GM12878 (cell line): Measurements from ENCODE around the gene ABCA7. TPM values are rescaled to one million over a fixed set of nuclear protein-coding genes. Genes with fewer than 3 reads are reported as not detected.

Source experiments
- ATAC-seq: fragments of 200-7000 bp; cut with Tn5 transposase; 3 replicates; pipeline ENCODE4 v1.9.1; 2020; ENCODE audit warnings: mild to moderate bottlenecking, moderate library complexity
- BruUV-seq: library from RNA; stranded (reverse); fragments of 400-500 nt; replicated peaks from 2 replicates; lab custom pipeline; 2021; lab: Mats Ljungman, UMichigan
- CTCF ChIA-PET: fragments of 300-600 bp; sonication (Branson Sonifier 250); formaldehyde crosslinking; extraction: SDS; loops from one replicate; lab custom pipeline; 2021; ENCODE audit warnings: inconsistent platforms; lab: Yijun Ruan, JAX
- POLR2A ChIA-PET: fragments of 350-600 bp; formaldehyde crosslinking; extraction: SDS; loops from one replicate; lab custom pipeline; 2021; ENCODE audit warnings: inconsistent platforms; lab: Charles Lee
- RAD21 ChIA-PET: fragments of 300-600 bp; sonication (Branson Sonifier 250); formaldehyde crosslinking; loops from one replicate; lab custom pipeline; 2023; ENCODE audit warnings: antibody characterized with exemption; ENCODE audit not compliant: unreplicated experiment; lab: Charles Lee
- SMC1A ChIA-PET: fragments of 300-600 bp; sonication (Branson Sonifier 250); formaldehyde crosslinking; loops from one replicate; lab custom pipeline; 2023; ENCODE audit not compliant: unreplicated experiment, uncharacterized antibody; lab: Charles Lee
- DNase-seq: peaks from one replicate; pipeline ENCODE4 v3.0.0-alpha.2; 2011; ENCODE audit warnings: low read depth, low spot score
- FAIRE-seq: peaks from 3 replicates; lab custom pipeline; 2011; peaks lifted over from hg19 to GRCh38; lab: Jason Lieb, UNC
- H2AFZ ChIP-seq: 2 replicates; pipeline ENCODE4 v1.6.0; 2011; ENCODE audit warnings: low read depth, low read length, control low read depth; ENCODE audit not compliant: control insufficient read depth
- H3K27ac ChIP-seq: 2 replicates; pipeline ENCODE4 v1.5.1; 2011; ENCODE audit warnings: control low read depth; ENCODE audit not compliant: control insufficient read depth, insufficient read depth
- H3K27me3 ChIP-seq, 2 experiments: replicated peaks in 1 of 2; 2 replicates each; pipeline versions ENCODE4 v1.6.0 to v1.6.1; 2011; ENCODE audit warnings: low read length in 1 of 2; ENCODE audit not compliant: control insufficient read depth in 2 of 2, insufficient read depth in 2 of 2
- H3K36me3 ChIP-seq, 2 experiments: 2 replicates each; pipeline ENCODE4 v1.5.1; 2011; ENCODE audit warnings: low read length in 1 of 2; ENCODE audit not compliant: control insufficient read depth in 2 of 2, insufficient read depth in 2 of 2
- H3K4me1 ChIP-seq: 2 replicates; pipeline ENCODE4 v1.6.1; 2011; ENCODE audit warnings: mild to moderate bottlenecking, low read length, moderate library complexity, mixed read lengths; ENCODE audit not compliant: control insufficient read depth, insufficient read depth
- H3K4me2 ChIP-seq: 2 replicates; pipeline ENCODE4 v1.6.0; 2011; ENCODE audit warnings: control low read depth; ENCODE audit not compliant: control insufficient read depth, insufficient read depth
- H3K4me3 ChIP-seq: fragments of 200-600 bp; sonication (generic); 2 replicates; pipeline ENCODE4 v1.5.1; 2016
- H3K79me2 ChIP-seq: 2 replicates; pipeline ENCODE4 v1.6.0; 2011; ENCODE audit warnings: low read length; ENCODE audit not compliant: control insufficient read depth, insufficient read depth
- H3K9ac ChIP-seq: 2 replicates; pipeline ENCODE4 v1.8.0; 2011; ENCODE audit warnings: low read length, control low read depth, mixed read lengths; ENCODE audit not compliant: control insufficient read depth, insufficient read depth
- H3K9me3 ChIP-seq: replicated peaks from 3 replicates; pipeline ENCODE4 v1.5.1; 2011; ENCODE audit warnings: mild to moderate bottlenecking, low read length; ENCODE audit not compliant: control insufficient read depth, insufficient read depth
- H4K20me1 ChIP-seq: 2 replicates; pipeline ENCODE4 v1.6.0; 2011; ENCODE audit not compliant: control insufficient read depth, insufficient read depth
- EZH2 ChIP-seq: IDR thresholded peaks from 2 replicates; pipeline ENCODE4 v1.6.1; 2012; ENCODE audit warnings: low read depth, mild to moderate bottlenecking, control low read depth, inconsistent platforms, low read length, borderline replicate concordance; ENCODE audit not compliant: control insufficient read depth
- GABPA ChIP-seq: IDR thresholded peaks from 2 replicates; pipeline ENCODE4 v1.6.1; 2014; ENCODE audit warnings: antibody characterized with exemption, low read depth, mild to moderate bottlenecking, inconsistent platforms
- KDM1A ChIP-seq: fragments of 200-600 bp; sonication (generic); IDR thresholded peaks from 2 replicates; pipeline ENCODE4 v1.6.1; 2016; ENCODE audit warnings: borderline replicate concordance
- LARP7 ChIP-seq: fragments of 450-650 bp; IDR thresholded peaks from 2 replicates; pipeline ENCODE4 v1.6.1; 2017; ENCODE audit warnings: mild to moderate bottlenecking
- MTA2 ChIP-seq: fragments of 450-650 bp; IDR thresholded peaks from 2 replicates; pipeline ENCODE4 v1.6.1; 2016; ENCODE audit warnings: low read depth, mild to moderate bottlenecking, moderate library complexity
- NRF1 ChIP-seq: conservative IDR thresholded peaks from 2 replicates; pipeline ENCODE4 v1.6.1; 2011; ENCODE audit warnings: mild to moderate bottlenecking, low read depth, low read length, improper control_type of control experiment
- RAD51 ChIP-seq: fragments of 450-650 bp; IDR thresholded peaks from 2 replicates; pipeline ENCODE4 v1.6.1; 2016; ENCODE audit warnings: moderate library complexity, mild to moderate bottlenecking, inconsistent platforms
- RB1 ChIP-seq: fragments of 450-650 bp; formaldehyde crosslinking; IDR thresholded peaks from 2 replicates; pipeline ENCODE4 v1.6.1; 2017; ENCODE audit warnings: mild to moderate bottlenecking, borderline replicate concordance
- ZNF592 ChIP-seq: fragments of 450-650 bp; IDR thresholded peaks from 2 replicates; pipeline ENCODE4 v1.6.1; 2017; ENCODE audit warnings: mild to moderate bottlenecking, moderate library complexity
- WGBS: methylation state at CpG from one replicate; pipeline ENCODE4 v1.1.6; 2016; ENCODE audit warnings: low lambda C conversion rate; ENCODE audit not compliant: insufficient replicate concordance, insufficient coverage; ENCODE audit errors: missing lambda C conversion rate; 5-methylcytosine and 5-hydroxymethylcytosine counted together
- in situ Hi-C: fragments of 300-500 bp; cut with MboI; formaldehyde crosslinking; loops from 9 replicates; pipeline ENCODE4 v1.14.3; 2018; ENCODE audit warnings: mixed read lengths
- intact Hi-C: fragments of 100-400 bp; cut with micrococcal nuclease; formaldehyde crosslinking; loops from one replicate; pipeline ENCODE4 v1.14.2; 2022; ENCODE audit not compliant: unreplicated experiment
- polyA plus RNA-seq, 11 experiments: library from polyadenylated mRNA; depleted of rRNA in 4 of 11; unstranded in 6 of 11; stranded (reverse) in 5 of 11; fragments of >200 nt; fragmentation: Nextera tagmentation in 4 of 11; fragmentation: Illumina TruSeq in 1 of 11; extraction: Ambion mirVana in 4 of 11; extraction: Trizol in 1 of 11; gene quantifications; 1 replicate in 1 of 11; 2 replicates in 10 of 11; pipeline versions ENCODE4 v1.2.1 to v1.2.3, GENCODE V29; 2011 to 2016; ENCODE audit warnings: inconsistent platforms in 2 of 11, missing spikeins in 2 of 11, low read depth in 1 of 11
- total RNA-seq, 4 experiments: library from RNA; depleted of rRNA in 3 of 4; stranded (reverse); fragments of >200 nt in 3 of 4; fragmentation: Illumina TruSeq in 1 of 4; extraction: Trizol in 1 of 4; gene quantifications; 2 replicates each; pipeline versions ENCODE4 v1.2.1 to v1.2.3, GENCODE V29; 2013 to 2021

The ABCA7 gene
- total and polyA plus RNA-seq, 10 of the 15 experiments (the other 5 are each of a cell fraction or from before 2014, with no cell fraction given), result 1.0 to 49.5 (median 14.8) TPM

GRCh38 chr19:1074544-1075283, 34.8 kb downstream of the ABCA7 start (continued):
- TF ChIP-seq EZH2 (no peak), ZNF592 (no peak), RAD51 (no peak)

- H4K20me1 ChIP-seq, result no peaks in the 10 kb centered on the region
- no peaks in the 10 kb centered on the region; the same call in 2 of the 3 replicates for H3K9me3 ChIP-seq
- in situ Hi-C loops, result no loop called here
- H3K9ac ChIP-seq, result no peak overlapping the region
- H3K4me2 ChIP-seq, result no peak overlapping the region; the same call in 1 of the 2 replicates
- H3K79me2 ChIP-seq, result peaks cover 20% of the 10 kb centered on the region
- ChIA-PET POLR2A (interaction anchor here (0.7 to 3.8 kb wide), 10 partner anchors 9 to 1014 kb away, joined by 3 to 25 read pairs (median 12); partner anchors contain the start of genes ABCA7, ARHGAP45, GPX4 and POLR2E), SMC1A (interaction anchor here (1.1 to 3.4 kb wide), 5 partner anchors 9 to 20 kb away, joined by 3 to 14 read pairs (median 4); partner anchors contain the start of gene ARHGAP45)
- H3K4me1 ChIP-seq, result peaks cover 32% of the 10 kb centered on the region
- peaks cover 25 to 38% of the 10 kb centered on the region in 2 experiments for H3K36me3 ChIP-seq
- 76% methylated on average over 4 of the region's 4 CpGs for WGBS
- no peak overlapping the region for H2AFZ ChIP-seq
- TSS peak; percentile 50 for BruUV-seq
- FAIRE-seq, result peak; percentile 49
- H3K27me3 ChIP-seq, result no peaks in the 10 kb centered on the region
- no peak for DNase-seq
- TF ChIP-seq NRF1 (no peak), GABPA (no peak), MTA2 (no peak), KDM1A (no peak), LARP7 (no peak), RB1 (no peak)
- TF ChIP-seq, all 136 proteins: peak for 0
- no peak for ATAC-seq
- ChIA-PET RAD21 (interaction anchor here (1.0 to 3.1 kb wide), 6 partner anchors 9 to 50 kb away, joined by 3 to 18 read pairs (median 6); partner anchors contain the start of genes ARHGAP45 and CNN2), CTCF (interaction anchor here (1.6 to 2.6 kb wide), 4 partner anchors 9 to 27 kb away, joined by 3 to 11 read pairs (median 6); partner anchors contain the start of genes ARHGAP45 and GPX4)
- no peak overlapping the region for H3K4me3 ChIP-seq
- peak overlapping the region; percentile 64 for H3K27ac ChIP-seq
- intact Hi-C loops, result loop anchor here (2.0 kb wide), 1 partner anchor 27 kb away; the partner anchor contains the start of gene GPX4
Measured at GRCh38 chr19:1076046-1076386, 36.1 kb downstream of the ABCA7 start.
